HCT116 (cell line): ENCODE data around the gene ZBTB7C. TPM values are rescaled to one million over a fixed set of nuclear protein-coding genes. Genes with fewer than 3 reads are reported as not detected.

ENCODE experiments used
- ATAC-seq: fragments of 200-7000 bp; cut with Tn5 transposase; 2 replicates; pipeline ENCODE4 v1.9.1; 2020; ENCODE audit warnings: mild to moderate bottlenecking, moderate library complexity
- BruUV-seq: library from RNA; stranded (reverse); fragments of 400-500 nt; replicated peaks from 2 replicates; lab custom pipeline; 2021; lab: Mats Ljungman, UMichigan
- CTCF ChIA-PET: fragments of 300-600 bp; sonication (Branson Sonifier 250); formaldehyde crosslinking; loops from one replicate; lab custom pipeline; 2021; ENCODE audit warnings: antibody characterized with exemption; lab: Charles Lee
- POLR2A ChIA-PET: fragments of 300-600, 350-600 bp; sonication (Branson Sonifier 250); formaldehyde crosslinking; loops from one replicate; lab custom pipeline; 2021; ENCODE audit warnings: antibody characterized with exemption; lab: Charles Lee
- RAD21 ChIA-PET, 2 experiments: fragments of 300-600 bp; sonication (Branson Sonifier 250); formaldehyde crosslinking; loops; one replicate each; lab custom pipeline; 2023; ENCODE audit warnings: low total read pairs in 2 of 2; ENCODE audit not compliant: uncharacterized antibody in 2 of 2, unreplicated experiment in 2 of 2, low non-redundant PET in 1 of 2; lab: Charles Lee
- DNase-seq: peaks from one replicate; pipeline ENCODE4 v3.0.0-alpha.2; 2010; ENCODE audit warnings: low read depth, low spot score
- H2AFZ ChIP-seq: fragments of 200-600 bp; shearing (Covaris generic), sonication (generic); 2 replicates; pipeline ENCODE4 v1.6.1; 2017; ENCODE audit warnings: low read depth, mixed run types, mixed read lengths, antibody characterized with exemption, low read length; ENCODE audit not compliant: poor library complexity, severe bottlenecking
- H3K27ac ChIP-seq: 2 replicates; pipeline ENCODE4 v1.5.1; 2012; ENCODE audit warnings: low read depth, low read length
- H3K27me3 ChIP-seq: fragments of 200-600 bp; sonication (generic); 2 replicates; pipeline ENCODE4 v1.6.1; 2016; ENCODE audit warnings: mixed run types, low read length, mixed read lengths; ENCODE audit not compliant: insufficient read depth
- H3K36me3 ChIP-seq, 2 experiments: fragments of 200-500 bp in 1 of 2; fragments of 200-600 bp in 1 of 2; sonication (Bioruptor generic) in 1 of 2; sonication (generic) in 1 of 2; 2 replicates each; pipeline versions ENCODE4 v1.5.1 to v1.6.1; 2014 to 2016; ENCODE audit warnings: low read length in 2 of 2, inconsistent platforms in 1 of 2, mixed read lengths in 1 of 2, mixed run types in 1 of 2; ENCODE audit not compliant: insufficient read depth in 2 of 2, control insufficient read depth in 1 of 2
- H3K4me1 ChIP-seq, 2 experiments: fragments of 200-600 bp in 1 of 2; sonication (generic) in 1 of 2; 2 replicates each; pipeline versions ENCODE4 v1.5.1 to v1.6.1; 2012 to 2017; ENCODE audit warnings: low read length in 2 of 2, inconsistent platforms in 1 of 2, mild to moderate bottlenecking in 1 of 2, mixed read lengths in 1 of 2, mixed run types in 1 of 2, moderate library complexity in 1 of 2; ENCODE audit not compliant: insufficient read depth in 2 of 2, control insufficient read depth in 1 of 2
- H3K4me2 ChIP-seq: fragments of 200-600 bp; sonication (generic); 2 replicates; pipeline ENCODE4 v1.6.1; 2017; ENCODE audit warnings: mixed run types, low read length, mixed read lengths
- H3K4me3 ChIP-seq, 2 experiments: fragments of 200-600 bp in 1 of 2; sonication (generic) in 1 of 2; replicated peaks in 1 of 2; 2 replicates each; pipeline ENCODE4 v1.5.1; 2011 to 2016; ENCODE audit warnings: low read length in 2 of 2, control low read depth in 1 of 2, low read depth in 1 of 2, mild to moderate bottlenecking in 1 of 2, mixed read lengths in 1 of 2, mixed run types in 1 of 2
- H3K79me2 ChIP-seq: fragments of 200-600 bp; sonication (generic); 2 replicates; pipeline ENCODE4 v1.6.1; 2017; ENCODE audit warnings: mild to moderate bottlenecking, mixed run types, low read length, moderate library complexity, mixed read lengths; ENCODE audit not compliant: insufficient read depth
- H3K9ac ChIP-seq: fragments of 200-600 bp; sonication (generic); 2 replicates; pipeline ENCODE4 v1.6.1; 2016; ENCODE audit warnings: low read length, mixed read lengths
- H3K9me2 ChIP-seq: fragments of 200-600 bp; sonication (generic), shearing (Covaris generic); 2 replicates; pipeline ENCODE4 v1.6.1; 2017; ENCODE audit warnings: mixed run types, mild to moderate bottlenecking, moderate library complexity; ENCODE audit not compliant: insufficient read depth
- H3K9me3 ChIP-seq, 2 experiments: fragments of 200-500 bp in 1 of 2; fragments of 200-600 bp in 1 of 2; sonication (Bioruptor generic) in 1 of 2; sonication (generic) in 1 of 2; 2 replicates each; pipeline ENCODE4 v1.6.1; 2014 to 2017; ENCODE audit warnings: low read length in 2 of 2, mixed read lengths in 2 of 2, inconsistent platforms in 1 of 2, low read depth in 1 of 2, mild to moderate bottlenecking in 1 of 2, mixed run types in 1 of 2, moderate library complexity in 1 of 2; ENCODE audit not compliant: control insufficient read depth in 1 of 2, insufficient read depth in 1 of 2
- H4K20me1 ChIP-seq: fragments of 200-600 bp; sonication (generic), shearing (Covaris generic); 2 replicates; pipeline ENCODE4 v1.6.1; 2017; ENCODE audit warnings: mixed run types, mild to moderate bottlenecking, moderate library complexity; ENCODE audit not compliant: insufficient read depth
- ATF3 ChIP-seq: IDR thresholded peaks from 2 replicates; pipeline ENCODE4 v1.6.1; 2012
- CBX3 ChIP-seq: IDR thresholded peaks from 2 replicates; pipeline ENCODE4 v1.6.1; 2012; ENCODE audit warnings: low read depth
- CEBPB ChIP-seq: IDR thresholded peaks from 2 replicates; pipeline ENCODE4 v1.6.1; 2012; ENCODE audit warnings: low read depth
- EGR1 ChIP-seq: IDR thresholded peaks from 2 replicates; pipeline ENCODE4 v1.6.1; 2012; ENCODE audit warnings: low read depth
- EZH2 ChIP-seq: fragments of 200-600 bp; sonication (generic); IDR thresholded peaks from 2 replicates; pipeline ENCODE4 v1.6.1; 2017; ENCODE audit warnings: antibody characterized with exemption, mixed run types
- EZH2phosphoT487 ChIP-seq: fragments of 200-600 bp; IDR thresholded peaks from 2 replicates; pipeline ENCODE4 v1.6.1; 2018; ENCODE audit warnings: antibody characterized with exemption, borderline replicate concordance
- JUND ChIP-seq: IDR thresholded peaks from 2 replicates; pipeline ENCODE4 v1.6.1; 2012
- POLR2A ChIP-seq: IDR thresholded peaks from 2 replicates; pipeline ENCODE4 v1.7.0; 2011; ENCODE audit warnings: borderline replicate concordance; ENCODE audit not compliant: insufficient read depth, insufficient read length; ENCODE audit errors: extremely low read depth
- POLR2AphosphoS5 ChIP-seq: IDR thresholded peaks from 2 replicates; pipeline ENCODE4 v1.6.1; 2011; ENCODE audit warnings: mild to moderate bottlenecking, low read depth, low read length, moderate library complexity
- RAD21 ChIP-seq: IDR thresholded peaks from 2 replicates; pipeline ENCODE4 v1.6.1; 2012; ENCODE audit warnings: low read depth, mild to moderate bottlenecking
- REST ChIP-seq: IDR thresholded peaks from 2 replicates; pipeline ENCODE4 v1.6.1; 2012; ENCODE audit warnings: low read depth
- SIN3A ChIP-seq: IDR thresholded peaks from 2 replicates; pipeline ENCODE4 v1.6.1; 2012; ENCODE audit warnings: low read depth
- SP1 ChIP-seq: IDR thresholded peaks from 2 replicates; pipeline ENCODE4 v1.6.1; 2012; ENCODE audit warnings: low read depth
- SRF ChIP-seq: IDR thresholded peaks from 2 replicates; pipeline ENCODE4 v1.6.1; 2012; ENCODE audit warnings: low read depth
- YY1 ChIP-seq: IDR thresholded peaks from 2 replicates; pipeline ENCODE4 v1.6.1; 2011; ENCODE audit warnings: low read length, low read depth, moderate library complexity, mild to moderate bottlenecking; ENCODE audit not compliant: insufficient replicate concordance; ENCODE audit errors: extremely low read depth
- ZNF274 ChIP-seq: fragments of 200-500 bp; sonication (Bioruptor generic); IDR thresholded peaks from 2 replicates; pipeline ENCODE4 v1.6.1; 2014; ENCODE audit warnings: mild to moderate bottlenecking, low read depth, low read length, inconsistent platforms
- intact Hi-C: fragments of 100-400 bp; cut with micrococcal nuclease; formaldehyde crosslinking; loops from 2 replicates; pipeline ENCODE4 v1.10.0; 2022
- total RNA-seq: library from RNA; stranded (reverse); gene quantifications from one replicate; pipeline ENCODE4 v1.2.1, GENCODE V29; 2021; ENCODE audit not compliant: unreplicated experiment
- TF ChIP-seq, protein P1 (sequence below): IDR thresholded peaks from 2 replicates; pipeline ENCODE4 v1.6.1; 2012

ZBTB7C gene
- total RNA-seq, 1 experiment from 2014 or later: 0.37 TPM

- no TSS peak for BruUV-seq
- no peak overlapping the region for H3K9ac ChIP-seq
- RAD21 ChIA-PET: no interaction called here
Measured at GRCh38 chr18:48123324-48123723, 285.9 kb downstream of the ZBTB7C start.

More at GRCh38 chr18:48123324-48123723, 285.9 kb downstream of the ZBTB7C start:
- Histone ChIP-seq H4K20me1 (no peaks in the 10 kb centered on the region), H3K27ac (no peak overlapping the region), H3K4me2 (no peak overlapping the region), H3K27me3 (peaks cover 4% of the 10 kb centered on the region; the same call in 1 of the 2 replicates), H3K36me3 (no peaks in the 10 kb centered on the region), H3K4me3 (no peak overlapping the region), H3K9me3 (no peaks in the 10 kb centered on the region), H3K4me1 (peaks cover 4 to 7% of the 10 kb centered on the region in 2 experiments; a peak in 2 of 4 replicates), H2AFZ (no peak overlapping the region), H3K9me2 (no peaks in the 10 kb centered on the region), H3K79me2 (no peaks in the 10 kb centered on the region)
- ChIA-PET CTCF (no interaction called here), POLR2A (no interaction called here)
- ATAC-seq (no peak), DNase-seq (no peak)
- intact Hi-C loops: no loop called here
- no peak for TF ChIP-seq YY1
- no peak for TF ChIP-seq CBX3
- TF ChIP-seq ATF3: no peak
- no peak for TF ChIP-seq SIN3A
- no peak for TF ChIP-seq ZNF274
- TF ChIP-seq EGR1: no peak
- TF ChIP-seq, protein P1, sequence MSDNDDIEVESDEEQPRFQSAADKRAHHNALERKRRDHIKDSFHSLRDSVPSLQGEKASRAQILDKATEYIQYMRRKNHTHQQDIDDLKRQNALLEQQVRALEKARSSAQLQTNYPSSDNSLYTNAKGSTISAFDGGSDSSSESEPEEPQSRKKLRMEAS: no peak
- TF ChIP-seq EZH2phosphoT487: no peak
- TF ChIP-seq REST: no peak
- TF ChIP-seq CEBPB: no peak
- TF ChIP-seq RAD21: no peak
- TF ChIP-seq POLR2AphosphoS5: no peak
- TF ChIP-seq POLR2A: no peak
- TF ChIP-seq JUND: no peak
- TF ChIP-seq SP1: no peak
- TF ChIP-seq SRF: no peak
- no peak for TF ChIP-seq EZH2
